Endothelial cell of umbilical vein (primary cell): Measurements from ENCODE around the gene TRIM29.

ENCODE experiments used
- CTCF ChIP-seq, 2 donors: IDR thresholded peaks; 1 replicate in 1 of 2; 2 replicates in 1 of 2; pipeline ENCODE4 v1.5.1; 2011; ENCODE audit warnings: low read length in 2 of 2, mild to moderate bottlenecking in 2 of 2, moderate library complexity in 2 of 2, control low read depth in 1 of 2, inconsistent platforms in 1 of 2, low read depth in 1 of 2; ENCODE audit not compliant: insufficient read depth in 1 of 2; ENCODE audit errors: extremely low read depth in 1 of 2
- EZH2 ChIP-seq: IDR thresholded peaks from 2 replicates; pipeline ENCODE4 v1.6.1; 2012; ENCODE audit warnings: borderline replicate concordance, low read depth, mild to moderate bottlenecking, moderate library complexity, low read length, inconsistent platforms; ENCODE audit not compliant: severe bottlenecking
- MAX ChIP-seq: IDR thresholded peaks from 2 replicates; pipeline ENCODE4 v1.6.1; 2011; ENCODE audit not compliant: insufficient read depth, insufficient read length

GRCh38 chr11:120122924-120123683, 14.8 kb downstream of the TRIM29 start:
- TF ChIP-seq CTCF (IDR thresholded peaks at IDR 0.05; ENCODE audit: extremely low read depth in 1 of 2, insufficient read depth in 1 of 2, low read depth in 1 of 2, low read length in 2 of 2) (no peak), EZH2 (no peak), MAX (no peak)
